Neural cell (in vitro differentiated cells): ENCODE measurements around the gene ITPR2. TPM values are rescaled to one million over a fixed set of nuclear protein-coding genes. Genes with fewer than 3 reads are reported as not detected.
"Not testable (repeated sequence)": the region's sequence is repeated elsewhere in the genome, so short reads cannot be mapped to it uniquely, and the experiment has no call there.

Experiments
- H2AFZ ChIP-seq: fragments of 200-600, 300-800 bp; sonication (generic), shearing (Covaris generic); 2 replicates; pipeline ENCODE4 v1.6.0; 2014; ENCODE audit warnings: low read depth, mild to moderate bottlenecking, antibody characterized with exemption, low read length, moderate library complexity
- H3F3A ChIP-seq: fragments of 200-600 bp; shearing (Covaris generic); 2 replicates; pipeline ENCODE4 v1.6.1; 2016; ENCODE audit warnings: mild to moderate bottlenecking, moderate library complexity, mixed read lengths, antibody characterized with exemption, low read length; ENCODE audit not compliant: insufficient read depth, poor library complexity, severe bottlenecking
- H3K27ac ChIP-seq: fragments of 200-600, 300-800 bp; sonication (generic), shearing (Covaris generic); 2 replicates; pipeline ENCODE4 v1.5.1; 2014; ENCODE audit warnings: mild to moderate bottlenecking, low read length, moderate library complexity
- H3K27me3 ChIP-seq: fragments of 300-800, 200-600 bp; sonication (generic), shearing (Covaris generic); 2 replicates; pipeline ENCODE4 v1.6.0; 2014; ENCODE audit warnings: mild to moderate bottlenecking, low read depth, low read length, moderate library complexity; ENCODE audit not compliant: insufficient read depth
- H3K36me3 ChIP-seq: fragments of 300-800, 200-600 bp; sonication (generic), shearing (Covaris generic); 2 replicates; pipeline ENCODE4 v1.5.1; 2014; ENCODE audit warnings: mild to moderate bottlenecking, antibody characterized with exemption, low read length, moderate library complexity; ENCODE audit not compliant: insufficient read depth
- H3K4me2 ChIP-seq: fragments of 300-800, 200-600 bp; sonication (generic), shearing (Covaris generic); 2 replicates; pipeline ENCODE4 v1.6.0; 2014; ENCODE audit warnings: mild to moderate bottlenecking, low read length
- H3K4me3 ChIP-seq: fragments of 300-800, 200-600 bp; sonication (generic), shearing (Covaris generic); 2 replicates; pipeline ENCODE4 v1.5.1; 2014; ENCODE audit warnings: mild to moderate bottlenecking, low read length, moderate library complexity
- H3K79me2 ChIP-seq: fragments of 200-600 bp; shearing (Covaris generic); replicated peaks from 2 replicates; pipeline ENCODE4 v1.6.0; 2014; ENCODE audit warnings: mild to moderate bottlenecking, low read length, moderate library complexity; ENCODE audit not compliant: insufficient read depth
- H3K9ac ChIP-seq: fragments of 300-800, 200-600 bp; sonication (generic), shearing (Covaris generic); 2 replicates; pipeline ENCODE4 v1.6.1; 2016; ENCODE audit warnings: mild to moderate bottlenecking, low read length, mixed read lengths
- H3K9me2 ChIP-seq: fragments of 200-600 bp; shearing (Covaris generic); 2 replicates; pipeline ENCODE4 v1.6.1; 2016; ENCODE audit warnings: mild to moderate bottlenecking, low read length, mixed read lengths; ENCODE audit not compliant: insufficient read depth
- H3K9me3 ChIP-seq: fragments of 200-600, 300-800 bp; sonication (generic), shearing (Covaris generic); 2 replicates; pipeline ENCODE4 v1.6.1; 2016; ENCODE audit warnings: mild to moderate bottlenecking, mixed run types, low read length, moderate library complexity, mixed read lengths
- H4K20me1 ChIP-seq: fragments of 200-600 bp; shearing (Covaris generic); 2 replicates; pipeline ENCODE4 v1.6.1; 2016; ENCODE audit warnings: mild to moderate bottlenecking, mixed run types; ENCODE audit not compliant: insufficient read depth
- EP300 ChIP-seq: fragments of 450-650 bp; conservative IDR thresholded peaks from 2 replicates; pipeline ENCODE4 v1.6.1; 2014; ENCODE audit warnings: antibody characterized with exemption, mild to moderate bottlenecking, moderate library complexity; ENCODE audit not compliant: poor library complexity, severe bottlenecking
- EZH2 ChIP-seq: fragments of 200-600, 300-800 bp; shearing (Covaris generic), sonication (generic); IDR thresholded peaks from 2 replicates; pipeline ENCODE4 v1.6.1; 2014; ENCODE audit warnings: antibody characterized with exemption, low read length, borderline replicate concordance, mild to moderate bottlenecking; ENCODE audit not compliant: insufficient read depth, poor library complexity, severe bottlenecking
- MXI1 ChIP-seq: fragments of 450-650 bp; conservative IDR thresholded peaks from 2 replicates; pipeline ENCODE4 v1.6.1; 2014; ENCODE audit warnings: antibody characterized with exemption, mild to moderate bottlenecking; ENCODE audit not compliant: poor library complexity, severe bottlenecking
- POLR2AphosphoS5 ChIP-seq: IDR thresholded peaks from 2 replicates; pipeline ENCODE4 v1.6.1; 2012
- RAD21 ChIP-seq: fragments of 450-650 bp; conservative IDR thresholded peaks from 2 replicates; pipeline ENCODE4 v1.6.1; 2014; ENCODE audit warnings: antibody characterized with exemption, mild to moderate bottlenecking, moderate library complexity
- REST ChIP-seq: IDR thresholded peaks from 2 replicates; pipeline ENCODE4 v1.6.1; 2012; ENCODE audit warnings: borderline replicate concordance
- SMC3 ChIP-seq: fragments of 450-650 bp; conservative IDR thresholded peaks from 2 replicates; pipeline ENCODE4 v1.6.1; 2014; ENCODE audit warnings: antibody characterized with exemption, mild to moderate bottlenecking, moderate library complexity; ENCODE audit not compliant: poor library complexity
- TAF1 ChIP-seq: IDR thresholded peaks from 2 replicates; pipeline ENCODE4 v1.6.1; 2012; ENCODE audit warnings: low read depth
- polyA plus RNA-seq: library from polyadenylated mRNA; depleted of rRNA; stranded (reverse); fragments of >200 nt; gene quantifications from 2 replicates; pipeline ENCODE4 v1.2.3, GENCODE V29; 2014
- TF ChIP-seq, protein P1 (sequence below): fragments of 450-650 bp; IDR thresholded peaks from 2 replicates; pipeline ENCODE4 v1.5.1; 2014; ENCODE audit warnings: antibody characterized with exemption, mild to moderate bottlenecking, moderate library complexity; ENCODE audit not compliant: poor library complexity, severe bottlenecking

The ITPR2 gene
- polyA plus RNA-seq, 1 donor from 2014 or later, result 2.0 TPM

DNA sequence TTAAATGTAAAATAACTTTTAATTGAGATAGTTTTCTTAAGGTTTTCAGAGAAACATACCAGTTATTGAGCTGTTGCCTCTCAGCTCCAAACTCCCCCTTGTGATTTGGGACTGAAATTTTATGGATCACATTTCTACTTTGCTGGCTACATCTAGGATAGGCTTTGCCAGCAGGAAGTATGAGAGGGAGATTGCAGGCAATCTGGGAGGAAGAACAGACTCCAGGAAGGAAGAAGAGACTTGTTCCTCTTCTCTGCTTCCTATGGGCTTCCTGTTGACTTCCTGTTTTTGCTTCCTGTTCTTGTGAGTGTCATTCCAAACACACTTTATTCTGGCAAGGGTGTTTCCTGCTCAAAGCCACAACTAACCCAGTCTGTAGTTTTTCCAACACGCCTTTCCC is 312.9 kb downstream of the ITPR2 start:
- H2AFZ ChIP-seq, result no peak overlapping the region
- TF ChIP-seq SMC3 (no peak), RAD21 (no peak), MXI1 (no peak), EP300 (no peak), TAF1 (no peak)

GRCh38 chr12:26519462-26519861 is 313.5 kb downstream of the ITPR2 start:
- Histone ChIP-seq H3F3A (no peaks in the 10 kb centered on the region), H3K9me2 (no peaks in the 10 kb centered on the region), H3K27ac (no peak overlapping the region), H3K27me3 (no peaks in the 10 kb centered on the region), H2AFZ (no peak overlapping the region), H4K20me1 (no peaks in the 10 kb centered on the region), H3K36me3 (no peaks in the 10 kb centered on the region), H3K4me2 (no peak overlapping the region), H3K9me3 (no peaks in the 10 kb centered on the region), H3K4me3 (no peak overlapping the region), H3K79me2 (no peaks in the 10 kb centered on the region), H3K9ac (no peak overlapping the region)
- TF ChIP-seq RAD21, result no peak
- no peak for TF ChIP-seq REST
- TF ChIP-seq TAF1, result no peak
- TF ChIP-seq EZH2, result no peak
- TF ChIP-seq MXI1, result no peak
- no peak for TF ChIP-seq SMC3
- TF ChIP-seq EP300, result no peak
- no peak for TF ChIP-seq POLR2AphosphoS5
- TF ChIP-seq, protein P1, sequence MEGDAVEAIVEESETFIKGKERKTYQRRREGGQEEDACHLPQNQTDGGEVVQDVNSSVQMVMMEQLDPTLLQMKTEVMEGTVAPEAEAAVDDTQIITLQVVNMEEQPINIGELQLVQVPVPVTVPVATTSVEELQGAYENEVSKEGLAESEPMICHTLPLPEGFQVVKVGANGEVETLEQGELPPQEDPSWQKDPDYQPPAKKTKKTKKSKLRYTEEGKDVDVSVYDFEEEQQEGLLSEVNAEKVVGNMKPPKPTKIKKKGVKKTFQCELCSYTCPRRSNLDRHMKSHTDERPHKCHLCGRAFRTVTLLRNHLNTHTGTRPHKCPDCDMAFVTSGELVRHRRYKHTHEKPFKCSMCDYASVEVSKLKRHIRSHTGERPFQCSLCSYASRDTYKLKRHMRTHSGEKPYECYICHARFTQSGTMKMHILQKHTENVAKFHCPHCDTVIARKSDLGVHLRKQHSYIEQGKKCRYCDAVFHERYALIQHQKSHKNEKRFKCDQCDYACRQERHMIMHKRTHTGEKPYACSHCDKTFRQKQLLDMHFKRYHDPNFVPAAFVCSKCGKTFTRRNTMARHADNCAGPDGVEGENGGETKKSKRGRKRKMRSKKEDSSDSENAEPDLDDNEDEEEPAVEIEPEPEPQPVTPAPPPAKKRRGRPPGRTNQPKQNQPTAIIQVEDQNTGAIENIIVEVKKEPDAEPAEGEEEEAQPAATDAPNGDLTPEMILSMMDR, result no peak

More for the DNA sequence above, 312.9 kb downstream of the ITPR2 start:
- Histone ChIP-seq H3K4me2 (no peak overlapping the region), H3K9me2 (no peaks in the 10 kb centered on the region), H3K27ac (no peak overlapping the region), H3K36me3 (no peaks in the 10 kb centered on the region), H3K9ac (no peak overlapping the region), H3K27me3 (no peaks in the 10 kb centered on the region), H3K4me3 (no peak overlapping the region), H3K9me3 (no peaks in the 10 kb centered on the region), H4K20me1 (no peaks in the 10 kb centered on the region), H3K79me2 (no peaks in the 10 kb centered on the region), H3F3A (no peaks in the 10 kb centered on the region)

- not testable (repeated sequence) for H3F3A ChIP-seq, H3K9me3 ChIP-seq, H3K36me3 ChIP-seq, H2AFZ ChIP-seq, H3K27me3 ChIP-seq, H3K9ac ChIP-seq, H3K4me3 ChIP-seq, H3K4me2 ChIP-seq, H3K9me2 ChIP-seq, H3K27ac ChIP-seq, H3K79me2 ChIP-seq, H4K20me1 ChIP-seq
These were observed 315.7 kb downstream of the ITPR2 start for GRCh38 chr12:26517320-26517719.
